ENCODE measurements around the gene SLC25A23. TPM values are rescaled to one million over a fixed set of nuclear protein-coding genes. Genes with fewer than 3 reads are reported as not detected.
A peak's percentile ranks its signal among the peaks of the same experiment; 100 is the strongest.

SLC25A23 gene
- total and polyA plus RNA-seq, 9 of the 15 experiments (the other 6 are each of a cell fraction or from before 2014, with no cell fraction given) = 6.1 to 72.0 (median 26.6) TPM

GRCh38 chr19:6424195-6424938 is 35.2 kb downstream of the SLC25A23 start, which contains the start of gene KHSRP (continued):
- TF ChIP-seq FOXP4 (CRISPR knock-in tag; IDR thresholded peaks at IDR 0.05; ENCODE audit: borderline replicate concordance) (no peak), ZNF589 (CRISPR knock-in tag; IDR thresholded peaks at IDR 0.05; ENCODE audit: low read depth) (no peak), MTA1 (IDR thresholded peaks at IDR 0.05; ENCODE audit: borderline replicate concordance) (no peak), FOXA1 (IDR thresholded peaks at IDR 0.05; ENCODE audit: borderline replicate concordance) (no peak), ZNF263 (CRISPR knock-in tag; IDR thresholded peaks at IDR 0.05; ENCODE audit: borderline replicate concordance) (peak; percentile 94), CTCFL (IDR thresholded peaks at IDR 0.05; ENCODE audit: borderline replicate concordance, insufficient read depth, low read depth, low read length, poor library complexity, severe bottlenecking) (no peak), RBM25 (IDR thresholded peaks at IDR 0.05; ENCODE audit: low read depth, low read length, severe bottlenecking) (peak; percentile 87), RBBP5 (IDR thresholded peaks at IDR 0.05; ENCODE audit: borderline replicate concordance, insufficient read depth, low read length, poor library complexity, severe bottlenecking) (peak; percentile 23), TAL1 (IDR thresholded peaks at IDR 0.05) (no peak), GTF2F1 (IDR thresholded peaks at IDR 0.05; ENCODE audit: low read depth, low read length) (no peak), ZNF668 (CRISPR knock-in tag; IDR thresholded peaks at IDR 0.05) (no peak), RB1 (IDR thresholded peaks at IDR 0.05; ENCODE audit: low read depth) (peak; percentile 86), ESRRA (IDR thresholded peaks at IDR 0.05; ENCODE audit: borderline replicate concordance, low read depth) (no peak), ZNF644 (tag; IDR thresholded peaks at IDR 0.05; ENCODE audit: low read depth) (no peak), TAF1 (IDR thresholded peaks at IDR 0.05; ENCODE audit: control insufficient read depth, extremely low read depth, insufficient read depth, low read length, severe bottlenecking) (peak; percentile 71), E2F6 (IDR thresholded peaks at IDR 0.05; ENCODE audit: borderline replicate concordance in 1 of 2, extremely low read depth in 1 of 2, insufficient read depth in 1 of 2, insufficient read length in 1 of 2, low read depth in 1 of 2, low read length in 1 of 2, poor library complexity in 1 of 2, severe bottlenecking in 1 of 2) (peak in 1 of 2 experiments; percentile 87), PPARD (CRISPR knock-in tag; IDR thresholded peaks at IDR 0.05) (no peak), ATF1 (CRISPR knock-in tag; IDR thresholded peaks at IDR 0.05) (peak; percentile 61), ATF1 (tag; IDR thresholded peaks at IDR 0.05) (no peak), KLF6 (CRISPR knock-in tag; IDR thresholded peaks at IDR 0.05; ENCODE audit: borderline replicate concordance) (no peak), ZNF561 (CRISPR knock-in tag; conservative IDR thresholded peaks at IDR 0.05) (no peak)

Measured in K562 (cell line).